Lung (tissue), 12 donors: ENCODE measurements around the gene DNASE1L1. TPM values are rescaled to one million over a fixed set of nuclear protein-coding genes. Genes with fewer than 3 reads are reported as not detected.

Experiments
- ATAC-seq: fragments of 200-7000 bp; cut with Tn5 transposase; one replicate; pipeline ENCODE4 v1.9.1; 2020; ENCODE audit warnings: moderate number of reproducible peaks; ENCODE audit not compliant: insufficient read depth, low FRiP score
- DNase-seq, 3 donors: peaks; one replicate each; pipeline ENCODE4 v3.0.0-alpha.2; 2013 to 2017
- H3K27ac ChIP-seq, 2 donors: one replicate each; pipeline ENCODE4 v1.5.1; 2013; ENCODE audit warnings: mild to moderate bottlenecking in 2 of 2, moderate library complexity in 2 of 2, control low read depth in 1 of 2, inconsistent platforms in 1 of 2, low read depth in 1 of 2, low read length in 1 of 2
- H3K27me3 ChIP-seq, 3 donors: one replicate each; pipeline ENCODE4 v1.5.1; 2013; ENCODE audit warnings: low read length in 2 of 3; ENCODE audit not compliant: control insufficient read depth in 3 of 3, insufficient read depth in 3 of 3
- H3K36me3 ChIP-seq, 4 donors: one replicate each; pipeline ENCODE4 v1.5.1; 2013; ENCODE audit warnings: low read length in 4 of 4, mild to moderate bottlenecking in 1 of 4, moderate library complexity in 1 of 4; ENCODE audit not compliant: control insufficient read depth in 4 of 4, insufficient read depth in 4 of 4
- H3K4me1 ChIP-seq, 5 donors: one replicate each; pipeline ENCODE4 v1.5.1; 2013; ENCODE audit warnings: low read length in 5 of 5, mild to moderate bottlenecking in 2 of 5, moderate library complexity in 1 of 5; ENCODE audit not compliant: control insufficient read depth in 5 of 5, insufficient read depth in 5 of 5
- H3K4me3 ChIP-seq: one replicate; pipeline ENCODE4 v1.5.1; 2013; ENCODE audit warnings: mild to moderate bottlenecking, control low read depth, moderate library complexity
- H3K9ac ChIP-seq, 2 donors: one replicate each; pipeline ENCODE4 v1.5.1; 2013; ENCODE audit warnings: low read length in 2 of 2, control low read depth in 1 of 2; ENCODE audit not compliant: insufficient read depth in 1 of 2
- H3K9me3 ChIP-seq, 4 donors: one replicate each; pipeline ENCODE4 v1.5.1; 2013; ENCODE audit warnings: low read length in 3 of 4, mild to moderate bottlenecking in 1 of 4, moderate library complexity in 1 of 4; ENCODE audit not compliant: control insufficient read depth in 4 of 4, insufficient read depth in 3 of 4
- CTCF ChIP-seq: IDR thresholded peaks from 2 replicates; pipeline ENCODE4 v1.5.1; 2012; ENCODE audit warnings: mild to moderate bottlenecking; ENCODE audit errors: control extremely low read depth, extremely low read depth
- WGBS, 2 donors: extraction: QIAGEN DNeasy Blood & Tissue Kit; methylation state at CpG; one replicate each; pipeline ENCODE4 v1.1.7; 2013; 5-methylcytosine and 5-hydroxymethylcytosine counted together
- polyA plus RNA-seq, 2 donors: library from polyadenylated mRNA; stranded (reverse); fragments of 200-250 nt; gene quantifications; one replicate each; pipeline ENCODE4 v1.2.1, GENCODE V29; 2013
- total RNA-seq, 2 donors: library from RNA; depleted of rRNA in 1 of 2; stranded (reverse); fragments of >200 nt in 1 of 2; gene quantifications; one replicate each; pipeline ENCODE4 v1.2.1, GENCODE V29; 2014 to 2021
- donor health status: control.
- donor health status: control.
- donor health status: Bipolar disorder and iron deficiency.
- donor health status: healthy.
- donor health status: DM: yes; HTN: yes; CAD: no.

Gene DNASE1L1
- total and polyA plus RNA-seq, 4 donors = 12.5 to 52.3 (median 34.6) TPM

- Histone ChIP-seq H3K9me3 (peaks cover 0 to 6% (median 0%) of the 10 kb centered on the region in 4 donors), H3K4me1 (peaks cover 0 to 8% (median 3%) of the 10 kb centered on the region in 5 donors), H3K27ac (no peak overlapping the region), H3K4me3 (no peak overlapping the region), H3K27me3 (no peaks in the 10 kb centered on the region), H3K36me3 (peaks cover 0 to 25% (median 8%) of the 10 kb centered on the region in 4 donors), H3K9ac (no peak overlapping the region)
- ATAC-seq = no peak
- no peak for TF ChIP-seq CTCF
- WGBS, 2 donors = 92 to 94% methylated on average over 17 to 19 of the region's 19 CpGs
- no peak for DNase-seq
These were observed 26.2 kb upstream of the DNASE1L1 start for GRCh38 chrX:154435171-154435733.

DNA sequence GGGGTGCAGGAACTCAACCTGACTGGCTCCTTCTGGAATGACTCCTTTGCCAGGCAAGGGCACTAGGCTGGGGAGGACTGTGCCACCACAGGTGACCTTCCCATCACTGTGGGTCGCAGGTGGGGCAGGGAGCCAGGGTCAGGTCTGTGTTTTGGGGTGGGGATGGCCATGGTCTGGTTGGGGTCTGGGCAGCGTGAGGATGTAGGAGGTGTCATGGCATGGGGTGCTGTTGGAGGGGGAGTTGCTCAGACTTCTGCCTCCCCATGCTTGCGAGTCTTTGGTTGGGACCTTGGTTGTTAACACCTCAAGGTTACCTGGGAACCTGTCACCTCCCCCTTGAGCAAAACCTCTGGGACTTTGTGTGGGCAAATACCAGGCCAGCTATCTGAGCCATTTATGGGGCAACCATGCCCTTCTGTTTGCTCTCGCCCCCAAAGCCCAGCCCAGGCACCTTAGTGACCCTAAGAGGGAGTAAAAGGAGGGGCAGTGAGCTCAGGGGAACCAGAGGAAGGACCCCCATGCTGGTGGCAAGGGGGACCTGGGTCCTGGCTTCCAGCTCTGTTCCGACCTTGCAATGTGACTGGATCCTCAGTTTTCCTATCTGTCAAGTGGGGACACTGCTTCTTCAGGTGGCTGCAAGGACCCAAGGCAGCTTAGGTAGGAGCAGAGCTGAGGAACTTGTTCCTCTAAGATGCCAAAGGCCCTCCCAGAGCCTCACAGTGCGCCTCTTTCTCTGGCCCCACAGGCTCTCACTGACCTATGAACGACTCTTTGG, 25.5 kb upstream of the DNASE1L1 start:
- H3K9me3 ChIP-seq = peaks cover 0 to 6% (median 0%) of the 10 kb centered on the region in 4 donors
- no peak overlapping the region for H3K27ac ChIP-seq
- H3K4me1 ChIP-seq = peaks cover 0 to 8% (median 5%) of the 10 kb centered on the region in 5 donors
- H3K9ac ChIP-seq = no peak overlapping the region
- no peak for ATAC-seq
- no peak overlapping the region for H3K4me3 ChIP-seq
- H3K27me3 ChIP-seq = no peaks in the 10 kb centered on the region
- H3K36me3 ChIP-seq = peaks cover 0 to 25% (median 7%) of the 10 kb centered on the region in 4 donors
- no peak for DNase-seq
- no peak for TF ChIP-seq CTCF
- WGBS, 2 donors = 83 to 100% methylated on average over 3 to 7 of the region's 7 CpGs

DNA sequence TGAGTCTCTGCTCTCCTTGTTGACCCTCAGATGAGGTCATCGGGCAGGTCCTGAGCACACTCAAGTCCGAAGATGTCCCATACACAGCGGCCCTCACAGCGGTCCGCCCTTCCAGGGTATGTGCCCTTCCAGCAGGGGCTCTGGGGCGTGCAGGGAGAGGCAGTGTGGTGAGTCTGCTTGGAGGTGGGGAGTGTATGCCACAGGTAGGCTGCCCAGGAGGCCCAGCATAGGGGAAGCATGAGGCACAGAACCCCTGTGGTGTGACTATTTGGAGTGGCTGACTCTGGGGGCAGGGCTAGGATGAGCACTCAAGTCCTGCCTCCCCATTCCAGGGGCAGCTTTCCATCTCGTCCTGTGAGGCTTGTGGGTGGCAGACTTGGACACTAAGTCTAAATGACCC, 24.6 kb upstream of the DNASE1L1 start:
- Histone ChIP-seq H3K9ac (no peak overlapping the region), H3K4me1 (peaks cover 0 to 5% (median 5%) of the 10 kb centered on the region in 5 donors), H3K27me3 (no peaks in the 10 kb centered on the region), H3K36me3 (peaks cover 0 to 19% (median 5%) of the 10 kb centered on the region in 4 donors), H3K9me3 (peaks cover 0 to 10% (median 0%) of the 10 kb centered on the region in 4 donors), H3K27ac (no peak overlapping the region), H3K4me3 (no peak overlapping the region)
- 79 to 100% methylated on average over 7 of the region's 7 CpGs for WGBS, 2 donors
- DNase-seq = no peak
- no peak for TF ChIP-seq CTCF
- ATAC-seq = no peak
